IMR-90 (cell line): Measurements from ENCODE around the gene MRC2. TPM values are rescaled to one million over a fixed set of nuclear protein-coding genes. Genes with fewer than 3 reads are reported as not detected.

Experiments
- ATAC-seq: fragments of 200-7000 bp; cut with Tn5 transposase; 2 replicates; pipeline ENCODE4 v1.9.1; 2020; ENCODE audit warnings: low read depth, mild to moderate bottlenecking, moderate library complexity
- BruUV-seq: library from RNA; stranded (reverse); fragments of 400-500 nt; replicated peaks from 2 replicates; lab custom pipeline; 2021; lab: Mats Ljungman, UMichigan
- CTCF ChIA-PET: fragments of 300-600 bp; formaldehyde crosslinking; extraction: SDS; loops from one replicate; lab custom pipeline; 2021; ENCODE audit warnings: antibody characterized with exemption; lab: Yijun Ruan, JAX
- POLR2A ChIA-PET: fragments of 300-600 bp; sonication (Branson Sonifier 250); formaldehyde crosslinking; loops from one replicate; lab custom pipeline; 2022; ENCODE audit warnings: antibody characterized with exemption; ENCODE audit not compliant: unreplicated experiment; lab: Charles Lee
- DNase-seq: peaks from one replicate; pipeline ENCODE4 v3.0.0; 2013
- H2AFZ ChIP-seq: replicated peaks from 2 replicates; pipeline ENCODE3; 2013; ENCODE audit warnings: low read length, mild to moderate bottlenecking; ENCODE audit not compliant: poor library complexity
- H2AK5ac ChIP-seq: 2 replicates; pipeline ENCODE4 v1.6.1; 2013; ENCODE audit warnings: low read depth, low read length, inconsistent platforms
- H2AK9ac ChIP-seq: replicated peaks from 2 replicates; pipeline ENCODE3; 2013; ENCODE audit warnings: mild to moderate bottlenecking, low read depth, low read length, moderate library complexity; ENCODE audit not compliant: poor library complexity
- H2BK120ac ChIP-seq: 2 replicates; pipeline ENCODE4 v1.6.1; 2013; ENCODE audit warnings: low read depth, low read length, inconsistent platforms
- H2BK15ac ChIP-seq: 3 replicates; pipeline ENCODE4 v1.6.1; 2013; ENCODE audit warnings: low read depth, low read length, inconsistent platforms
- H2BK20ac ChIP-seq: 2 replicates; pipeline ENCODE4 v1.6.1; 2013; ENCODE audit warnings: low read depth, mild to moderate bottlenecking, inconsistent platforms, low read length, moderate library complexity
- H2BK5ac ChIP-seq: 2 replicates; pipeline ENCODE4 v1.6.1; 2013; ENCODE audit warnings: mild to moderate bottlenecking, low read depth, low read length, inconsistent platforms; ENCODE audit not compliant: poor library complexity, severe bottlenecking
- H3K14ac ChIP-seq: replicated peaks from 2 replicates; pipeline ENCODE4 v1.6.1; 2013; ENCODE audit warnings: low read depth, low read length, inconsistent platforms
- H3K18ac ChIP-seq: 2 replicates; pipeline ENCODE4 v1.6.1; 2013; ENCODE audit warnings: low read depth, low read length, control low read depth
- H3K23ac ChIP-seq: 2 replicates; pipeline ENCODE4 v1.6.1; 2013; ENCODE audit warnings: low read depth, low read length, inconsistent platforms
- H3K27ac ChIP-seq: 2 replicates; pipeline ENCODE4 v1.5.1; 2013; ENCODE audit warnings: mild to moderate bottlenecking, control low read depth, low read length; ENCODE audit not compliant: insufficient read depth
- H3K27me3 ChIP-seq: 2 replicates; pipeline ENCODE4 v1.6.1; 2013; ENCODE audit warnings: low read length; ENCODE audit not compliant: control insufficient read depth, insufficient read depth
- H3K36me3 ChIP-seq: 2 replicates; pipeline ENCODE4 v1.6.1; 2013; ENCODE audit warnings: low read length, mixed read lengths; ENCODE audit not compliant: control insufficient read depth, insufficient read depth
- H3K4ac ChIP-seq: 2 replicates; pipeline ENCODE4 v1.6.1; 2013; ENCODE audit warnings: low read depth, low read length, inconsistent platforms
- H3K4me1 ChIP-seq: 2 replicates; pipeline ENCODE4 v1.6.1; 2013; ENCODE audit warnings: low read length, mixed read lengths; ENCODE audit not compliant: control insufficient read depth, insufficient read depth
- H3K4me2 ChIP-seq: 2 replicates; pipeline ENCODE4 v1.6.1; 2013; ENCODE audit warnings: low read depth, mild to moderate bottlenecking, control low read depth, low read length, moderate library complexity
- H3K4me3 ChIP-seq: 2 replicates; pipeline ENCODE4 v1.5.1; 2013; ENCODE audit warnings: low read depth, mild to moderate bottlenecking, control low read depth, low read length, moderate library complexity; ENCODE audit not compliant: insufficient read depth
- H3K56ac ChIP-seq: 2 replicates; pipeline ENCODE4 v1.6.1; 2013; ENCODE audit warnings: low read length, inconsistent platforms; ENCODE audit not compliant: insufficient read depth; ENCODE audit errors: extremely low read depth
- H3K79me1 ChIP-seq, 2 experiments: 2 replicates each; pipeline ENCODE4 v1.6.1; 2013; ENCODE audit warnings: low read length in 2 of 2, inconsistent platforms in 1 of 2, low read depth in 1 of 2
- H3K9ac ChIP-seq: 2 replicates; pipeline ENCODE4 v1.6.1; 2013; ENCODE audit warnings: low read depth, low read length, control low read depth
- H3K9me1 ChIP-seq: 2 replicates; pipeline ENCODE4 v1.6.1; 2013; ENCODE audit warnings: low read length, inconsistent platforms; ENCODE audit not compliant: insufficient read depth
- H3K9me3 ChIP-seq: 2 replicates; pipeline ENCODE4 v1.6.1; 2013; ENCODE audit warnings: low read length; ENCODE audit not compliant: control insufficient read depth, insufficient read depth
- H4K20me1 ChIP-seq: 2 replicates; pipeline ENCODE4 v1.6.1; 2013; ENCODE audit warnings: low read length, inconsistent platforms; ENCODE audit not compliant: insufficient read depth
- H4K5ac ChIP-seq: 2 replicates; pipeline ENCODE4 v1.6.1; 2013; ENCODE audit warnings: mild to moderate bottlenecking, low read depth, low read length, control low read depth
- H4K8ac ChIP-seq, 2 experiments: 2 replicates each; pipeline ENCODE4 v1.6.1; 2013; ENCODE audit warnings: low read depth in 2 of 2, low read length in 2 of 2, control low read depth in 1 of 2, inconsistent platforms in 1 of 2
- H4K91ac ChIP-seq: 2 replicates; pipeline ENCODE4 v1.6.1; 2013; ENCODE audit warnings: low read depth, low read length, inconsistent platforms; ENCODE audit not compliant: insufficient read depth
- MAFK ChIP-seq: IDR thresholded peaks from 2 replicates; pipeline ENCODE4 v1.6.1; 2012; ENCODE audit warnings: low read depth, low read length, improper control_type of control experiment
- POLR2A ChIP-seq: IDR thresholded peaks from 2 replicates; pipeline ENCODE4 v1.6.1; 2012; ENCODE audit warnings: mild to moderate bottlenecking, low read depth, low read length
- WGBS, 2 experiments: methylation state at CpG; one replicate each; pipeline versions ENCODE4 v1.1.5 to v1.1.7; 2013; ENCODE audit warnings: missing lambda C conversion rate in 2 of 2; ENCODE audit not compliant: insufficient read length in 1 of 2; ENCODE audit errors: extremely low coverage in 2 of 2; 5-methylcytosine and 5-hydroxymethylcytosine counted together
- dilution Hi-C: fragments of 300-500 bp; cut with HindIII; formaldehyde crosslinking; loops from one replicate; pipeline ENCODE4 v1.14.3; 2018; ENCODE audit warnings: low sequenced_read_pairs; ENCODE audit not compliant: unreplicated experiment
- in situ Hi-C: fragments of 300-500 bp; cut with MboI; formaldehyde crosslinking; loops from 3 replicates; pipeline ENCODE4 v1.14.3; 2019; ENCODE audit warnings: low sequenced_read_pairs, inconsistent platforms, mixed read lengths
- intact Hi-C: fragments of 100-400 bp; cut with micrococcal nuclease; formaldehyde crosslinking; loops from 2 replicates; pipeline ENCODE4 v1.10.0; 2022
- polyA plus RNA-seq, 3 experiments: library from polyadenylated mRNA; depleted of rRNA; stranded (reverse); fragments of >200 nt; gene quantifications; 2 replicates each; pipeline ENCODE4 v1.2.3, GENCODE V29; 2012; ENCODE audit warnings: low replicate concordance in 1 of 3
- total RNA-seq: library from RNA; depleted of rRNA; stranded (reverse); fragments of >200 nt; gene quantifications from 2 replicates; pipeline ENCODE4 v1.2.3, GENCODE V29; 2012

MRC2 gene
- total and polyA plus RNA-seq, 2 of the 4 experiments (the other 2 are of a cell fraction): 39.3 to 137 TPM

DNA sequence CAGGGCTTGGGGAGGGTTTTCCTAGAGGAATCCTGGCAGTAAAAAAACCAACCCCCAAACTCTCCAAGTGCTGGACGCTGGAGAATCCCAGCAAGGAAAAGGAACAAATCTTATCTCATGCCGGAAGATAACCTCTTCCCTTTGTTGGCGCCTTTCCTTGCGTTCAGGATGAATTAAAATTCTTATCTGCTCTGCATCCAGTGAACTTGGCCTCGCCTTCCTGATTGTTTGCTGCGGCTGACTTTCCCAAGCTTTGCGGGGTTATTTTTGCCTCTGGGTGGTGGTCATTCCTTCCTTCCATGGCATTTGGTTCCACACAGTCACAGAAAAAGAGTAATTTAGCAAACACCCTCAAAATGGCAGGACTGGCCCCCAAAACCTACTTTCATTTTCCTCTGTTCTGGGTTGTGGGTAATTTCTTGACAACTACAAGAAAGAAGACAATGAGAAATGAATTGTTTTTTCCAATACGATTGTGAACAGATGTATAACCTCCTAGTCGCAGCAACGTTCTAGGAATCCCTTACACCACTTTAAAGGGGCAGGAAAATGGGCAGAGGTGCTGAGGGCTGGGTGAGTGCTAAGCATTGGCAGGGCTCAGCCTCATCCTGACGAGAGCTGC lies 77.8 kb downstream of the MRC2 start:
- BruUV-seq: TSS peak; percentile 66
- peak overlapping the region; percentile 30 for H2BK5ac ChIP-seq
- H4K91ac ChIP-seq: peak overlapping the region; percentile 88
- H3K4me3 ChIP-seq: peak overlapping the region; percentile 81
- dilution Hi-C loops (no loop called here), in situ Hi-C loops (loop anchor here (5.0 kb wide), 1 partner anchor 262 kb away; the partner anchor contains the start of gene TANC2), intact Hi-C loops (loop anchor here (1.0 to 2.0 kb wide), 3 partner anchors 86 to 701 kb away; no protein-coding TSS in a partner anchor)
- no peaks in the 10 kb centered on the region for H3K27me3 ChIP-seq
- peak overlapping the region; percentile 63 for H4K5ac ChIP-seq
- H2AK5ac ChIP-seq: peak overlapping the region; percentile 87
- H3K9me3 ChIP-seq: peaks cover 7% of the 10 kb centered on the region
- peak overlapping the region; percentile 58 for H3K18ac ChIP-seq
- peaks cover 21% of the 10 kb centered on the region for H3K4me1 ChIP-seq
- peak overlapping the region; percentile 59 for H3K27ac ChIP-seq
- CTCF ChIA-PET: interaction anchor here (0.7 kb wide), 1 partner anchor 261 kb away, joined by 4 read pairs; the partner anchor contains the start of gene TANC2
- H3K79me1 ChIP-seq: peaks cover 11 to 34% of the 10 kb centered on the region in 2 experiments; a peak in 3 of 4 replicates
- POLR2A ChIA-PET: no interaction called here
- H2AK9ac ChIP-seq: peak overlapping the region; percentile 86
- H3K4me2 ChIP-seq: peak overlapping the region; percentile 75
- peak overlapping the region; percentile 86 for H2BK15ac ChIP-seq
- ATAC-seq (no peak), DNase-seq (no peak)
- no peaks in the 10 kb centered on the region for H4K20me1 ChIP-seq
- H2BK120ac ChIP-seq: peak overlapping the region; percentile 88
- peak overlapping the region; percentile 95 for H2AFZ ChIP-seq
- peak overlapping the region; percentile 82 to 87 for H4K8ac ChIP-seq
- 0 out of 2 replicates have a peak, but pooled peaks cover 7% of the 10 kb centered on the region for H3K9me1 ChIP-seq
- no peaks in the 10 kb centered on the region for H3K36me3 ChIP-seq
- peak overlapping the region; percentile 90 for H3K56ac ChIP-seq
- peak overlapping the region; percentile 64 for H3K9ac ChIP-seq
- peak overlapping the region; percentile 75 for H3K23ac ChIP-seq
- peak overlapping the region; percentile 89 for H3K4ac ChIP-seq
- H3K14ac ChIP-seq: peak overlapping the region; percentile 91
- TF ChIP-seq MAFK: no peak
- TF ChIP-seq POLR2A: 0 out of 2 replicates have a peak, but pooled peaks have one; percentile 39
- WGBS, 2 experiments: 42% methylated on average over 3 of the region's 11 CpGs; no CpG with 5 or more reads in 1 of the 2 experiments
- H2BK20ac ChIP-seq: peak overlapping the region; percentile 85
